ENCODE data around the gene GABRD.
"Not testable (repeated sequence)": the region's sequence is repeated elsewhere in the genome, so short reads cannot be mapped to it uniquely, and the experiment has no call there.

GABRD gene

DNA sequence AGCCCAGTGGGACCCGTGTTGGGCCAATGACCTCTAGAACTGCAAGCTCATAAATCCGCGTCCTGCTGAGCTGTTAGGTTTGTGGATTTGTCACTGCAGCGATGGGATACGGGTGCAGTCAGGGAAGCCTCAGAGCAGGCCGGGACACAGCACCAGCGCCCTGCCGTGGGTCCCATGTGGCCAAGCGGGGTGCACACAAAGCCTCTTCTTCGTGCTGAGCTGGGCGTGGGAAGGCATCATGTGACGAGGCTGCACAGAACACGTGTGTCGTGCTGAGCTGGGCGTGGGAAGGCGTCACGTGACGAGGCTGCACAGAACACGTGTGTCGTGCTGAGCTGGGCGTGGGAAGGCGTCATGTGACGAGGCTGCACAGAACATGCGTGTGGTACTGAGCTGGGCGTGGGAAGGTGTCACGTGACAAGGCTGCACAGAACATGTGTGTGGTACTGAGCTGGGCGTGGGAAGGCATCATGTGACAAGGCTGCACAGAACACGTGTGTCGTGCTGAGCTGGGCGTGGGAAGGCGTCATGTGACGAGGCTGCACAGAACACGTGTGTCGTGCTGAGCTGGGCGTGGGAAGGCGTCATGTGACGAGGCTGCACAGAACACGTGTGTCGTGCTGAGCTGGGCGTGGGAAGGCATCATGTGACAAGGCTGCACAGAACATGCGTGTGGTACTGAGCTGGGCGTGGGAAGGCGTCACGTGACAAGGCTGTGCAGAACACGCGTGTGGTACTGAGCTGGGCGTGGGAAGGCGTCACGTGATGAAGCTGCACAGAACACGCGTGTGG is 40.3 kb upstream of the GABRD start:
- H3K27me3 ChIP-seq (ENCODE audit: control insufficient read depth, insufficient read depth, low read length); H3K4me3 ChIP-seq (ENCODE audit: low read depth, low read length); H3K4me1 ChIP-seq (ENCODE audit: control insufficient read depth, insufficient read depth, low read length); H3K9ac ChIP-seq (ENCODE audit: low read depth, low read length); H3K36me3 ChIP-seq (ENCODE audit: control insufficient read depth, insufficient read depth, low read length); H3K9me3 ChIP-seq (ENCODE audit: control insufficient read depth, insufficient read depth, low read length): not testable (repeated sequence)

DNA sequence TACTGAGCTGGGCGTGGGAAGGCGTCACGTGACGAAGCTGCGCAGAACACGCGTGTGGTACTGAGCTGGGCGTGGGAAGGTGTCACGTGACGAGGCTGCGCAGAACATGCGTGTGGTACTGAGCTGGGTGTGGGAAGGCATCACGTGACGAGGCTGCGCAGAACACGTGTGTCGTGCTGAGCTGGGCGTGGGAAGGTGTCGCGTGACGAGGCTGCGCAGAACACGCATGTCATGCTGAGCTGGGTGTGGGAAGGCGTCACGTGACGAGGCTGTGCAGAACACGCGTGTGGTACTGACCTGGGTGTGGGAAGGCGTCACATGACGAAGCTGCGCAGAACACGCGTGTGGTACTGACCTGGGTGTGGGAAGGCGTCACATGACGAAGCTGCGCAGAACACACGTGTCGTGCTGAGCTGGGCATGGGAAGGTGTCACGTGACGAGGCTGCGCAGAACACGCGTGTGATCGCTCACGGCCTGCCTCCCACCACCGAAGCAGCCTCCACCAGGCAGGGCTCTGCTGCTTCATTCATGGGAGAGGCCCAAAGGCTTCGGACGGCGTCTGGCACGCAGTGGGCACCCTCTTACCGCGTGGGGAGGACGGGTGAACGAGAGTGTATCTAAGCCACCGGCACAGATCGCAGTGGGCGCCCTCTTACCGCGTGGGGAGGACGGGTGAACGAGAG is 39.5 kb upstream of the GABRD start:
- no peak overlapping the region for H3K4me3 ChIP-seq (ENCODE audit: low read depth, low read length)
- no peaks in the 10 kb centered on the region for H3K36me3 ChIP-seq (ENCODE audit: control insufficient read depth, insufficient read depth, low read length)
- no peak overlapping the region for H3K9ac ChIP-seq (ENCODE audit: low read depth, low read length)
- H3K4me1 ChIP-seq (ENCODE audit: control insufficient read depth, insufficient read depth, low read length) = no peaks in the 10 kb centered on the region
- H3K27me3 ChIP-seq (ENCODE audit: control insufficient read depth, insufficient read depth, low read length) = no peaks in the 10 kb centered on the region
- no peaks in the 10 kb centered on the region for H3K9me3 ChIP-seq (ENCODE audit: control insufficient read depth, insufficient read depth, low read length)

DNA sequence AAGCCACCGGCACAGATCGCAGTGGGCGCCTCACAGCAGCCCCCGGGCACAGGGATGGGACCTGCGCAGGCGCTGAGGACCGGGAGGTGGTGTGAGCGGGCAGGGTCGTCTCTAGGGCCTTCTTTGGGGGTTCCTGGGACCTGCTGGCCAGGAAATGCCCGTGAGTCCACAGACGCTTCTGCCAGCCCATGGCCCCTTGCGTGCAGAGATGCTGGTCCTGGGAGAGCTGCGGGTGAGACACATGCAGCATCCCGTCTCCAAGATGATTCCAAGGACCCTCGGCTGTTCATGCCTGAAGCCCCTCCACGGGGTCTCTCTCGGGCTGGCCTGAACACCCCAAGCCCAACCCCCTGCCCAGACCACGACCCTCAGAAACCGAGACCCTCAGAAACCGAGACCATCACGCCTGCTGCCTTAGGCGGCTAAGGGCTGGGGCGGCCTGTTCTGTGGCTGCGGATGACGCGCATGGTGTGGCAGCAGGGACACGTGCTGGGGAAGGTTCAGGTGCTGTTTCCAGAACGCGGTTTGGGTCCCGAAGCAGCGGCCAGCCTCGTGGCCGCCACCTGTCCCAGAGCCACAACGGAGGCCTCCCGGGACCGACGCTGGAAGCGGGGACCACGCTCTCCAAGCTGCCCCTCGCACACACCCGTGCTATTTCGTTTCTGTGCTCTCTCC is 38.5 kb upstream of the GABRD start:
- no peaks in the 10 kb centered on the region for H3K9me3 ChIP-seq (ENCODE audit: control insufficient read depth, insufficient read depth, low read length)
- H3K4me1 ChIP-seq (ENCODE audit: control insufficient read depth, insufficient read depth, low read length) = no peaks in the 10 kb centered on the region

DNA sequence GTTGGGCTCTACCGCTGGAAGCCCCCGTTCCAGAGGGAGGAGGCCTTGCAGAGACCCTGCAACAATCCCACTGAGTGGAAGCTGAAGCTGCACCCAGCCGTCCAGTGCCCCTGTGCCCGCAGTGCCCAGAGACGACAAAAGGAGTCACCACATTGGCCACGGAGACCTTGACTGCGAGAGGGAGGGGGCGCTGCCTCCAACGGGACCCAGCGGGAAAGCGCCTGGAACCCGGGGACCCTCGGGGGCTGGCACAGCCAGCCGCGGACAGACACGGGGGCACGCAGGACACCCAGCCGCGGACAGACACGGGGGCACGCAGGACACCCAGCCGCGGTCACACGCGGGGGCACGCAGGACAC is 38.0 kb upstream of the GABRD start:
- Histone ChIP-seq H3K27me3 (ENCODE audit: control insufficient read depth, insufficient read depth, low read length) (no peaks in the 10 kb centered on the region), H3K9ac (ENCODE audit: low read depth, low read length) (no peak overlapping the region), H3K4me1 (ENCODE audit: control insufficient read depth, insufficient read depth, low read length) (no peaks in the 10 kb centered on the region), H3K4me3 (ENCODE audit: low read depth, low read length) (no peak overlapping the region), H3K36me3 (ENCODE audit: control insufficient read depth, insufficient read depth, low read length) (no peaks in the 10 kb centered on the region), H3K9me3 (ENCODE audit: control insufficient read depth, insufficient read depth, low read length) (no peaks in the 10 kb centered on the region)

More for the DNA sequence above, 38.5 kb upstream of the GABRD start:
- Histone ChIP-seq H3K27me3 (ENCODE audit: control insufficient read depth, insufficient read depth, low read length) (no peaks in the 10 kb centered on the region), H3K9ac (ENCODE audit: low read depth, low read length) (no peak overlapping the region), H3K36me3 (ENCODE audit: control insufficient read depth, insufficient read depth, low read length) (no peaks in the 10 kb centered on the region), H3K4me3 (ENCODE audit: low read depth, low read length) (no peak overlapping the region)

DNA sequence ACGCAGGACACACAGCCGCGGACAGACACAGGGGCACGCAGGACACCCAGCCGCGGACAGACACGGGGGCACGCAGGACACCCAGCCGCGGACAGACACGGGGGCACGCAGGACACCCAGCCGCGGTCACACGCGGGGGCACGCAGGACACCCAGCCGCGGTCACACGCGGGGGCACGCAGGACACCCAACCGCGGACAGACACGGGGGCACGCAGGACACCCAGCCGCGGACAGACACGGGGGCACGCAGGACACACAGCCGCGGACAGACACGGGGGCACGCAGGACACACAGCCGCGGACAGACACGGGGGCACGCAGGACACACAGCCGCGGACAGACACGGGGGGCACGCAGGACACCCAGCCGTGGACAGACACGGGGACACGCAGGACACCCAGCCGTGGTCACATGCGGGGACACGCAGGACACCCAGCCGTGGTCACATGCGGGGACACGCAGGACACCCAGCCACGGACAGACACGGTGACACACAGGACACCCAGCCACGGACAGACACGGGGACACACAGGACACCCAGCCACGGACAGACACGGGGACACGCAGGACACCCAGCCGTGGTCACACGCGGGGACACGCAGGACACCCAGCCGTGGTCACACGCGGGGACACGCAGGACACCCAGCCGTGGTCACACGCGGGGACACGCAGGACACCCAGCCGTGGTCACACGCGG is 37.4 kb upstream of the GABRD start:
- not testable (repeated sequence) for H3K9me3 ChIP-seq (ENCODE audit: control insufficient read depth, insufficient read depth, low read length); H3K4me1 ChIP-seq (ENCODE audit: control insufficient read depth, insufficient read depth, low read length); H3K27me3 ChIP-seq (ENCODE audit: control insufficient read depth, insufficient read depth, low read length); H3K9ac ChIP-seq (ENCODE audit: low read depth, low read length); H3K4me3 ChIP-seq (ENCODE audit: low read depth, low read length); H3K36me3 ChIP-seq (ENCODE audit: control insufficient read depth, insufficient read depth, low read length)

DNA sequence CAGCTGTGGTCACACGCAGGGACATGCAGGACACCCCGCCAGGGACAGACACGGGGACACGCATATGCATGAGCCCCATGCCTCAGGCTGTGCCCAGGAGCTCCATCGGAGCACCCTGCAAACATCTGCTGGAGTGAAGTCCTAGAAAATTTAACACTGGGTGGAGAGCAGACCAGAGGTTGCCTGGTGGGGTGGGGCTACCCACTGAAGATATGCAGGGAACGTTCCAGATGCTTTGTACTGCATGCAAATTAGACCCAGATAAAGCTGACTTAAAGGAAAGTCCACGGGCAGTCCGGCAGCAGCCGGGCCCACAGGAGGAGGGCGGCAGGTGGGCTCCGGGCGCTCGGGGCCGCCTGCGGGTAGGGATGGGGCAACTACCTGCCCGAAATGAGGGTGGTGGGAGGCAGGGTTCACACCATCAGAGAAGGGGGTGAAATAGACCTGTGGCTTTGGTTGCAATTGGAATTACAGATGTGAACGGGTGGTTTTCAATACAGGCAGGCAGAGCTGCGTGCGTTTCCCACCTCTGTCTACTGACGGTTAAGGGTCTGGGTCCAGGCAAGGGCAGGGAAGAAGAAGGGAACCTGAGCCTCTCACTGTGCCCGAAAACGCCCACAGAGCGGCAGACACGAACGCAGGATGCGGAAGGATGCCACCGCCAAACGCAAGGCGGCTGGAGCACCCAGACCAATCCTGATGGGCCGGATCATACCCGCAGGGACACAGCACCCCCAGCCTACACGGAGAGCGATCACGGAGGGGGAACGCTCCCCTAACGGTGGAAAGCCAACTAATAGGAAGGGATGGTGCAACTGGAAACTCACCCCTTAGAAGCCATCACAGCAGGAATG is 36.5 kb upstream of the GABRD start:
- Histone ChIP-seq H3K9me3 (ENCODE audit: control insufficient read depth, insufficient read depth, low read length) (no peaks in the 10 kb centered on the region), H3K36me3 (ENCODE audit: control insufficient read depth, insufficient read depth, low read length) (no peaks in the 10 kb centered on the region), H3K4me1 (ENCODE audit: control insufficient read depth, insufficient read depth, low read length) (no peaks in the 10 kb centered on the region), H3K4me3 (ENCODE audit: low read depth, low read length) (no peak overlapping the region), H3K27me3 (ENCODE audit: control insufficient read depth, insufficient read depth, low read length) (no peaks in the 10 kb centered on the region), H3K9ac (ENCODE audit: low read depth, low read length) (no peak overlapping the region)

DNA sequence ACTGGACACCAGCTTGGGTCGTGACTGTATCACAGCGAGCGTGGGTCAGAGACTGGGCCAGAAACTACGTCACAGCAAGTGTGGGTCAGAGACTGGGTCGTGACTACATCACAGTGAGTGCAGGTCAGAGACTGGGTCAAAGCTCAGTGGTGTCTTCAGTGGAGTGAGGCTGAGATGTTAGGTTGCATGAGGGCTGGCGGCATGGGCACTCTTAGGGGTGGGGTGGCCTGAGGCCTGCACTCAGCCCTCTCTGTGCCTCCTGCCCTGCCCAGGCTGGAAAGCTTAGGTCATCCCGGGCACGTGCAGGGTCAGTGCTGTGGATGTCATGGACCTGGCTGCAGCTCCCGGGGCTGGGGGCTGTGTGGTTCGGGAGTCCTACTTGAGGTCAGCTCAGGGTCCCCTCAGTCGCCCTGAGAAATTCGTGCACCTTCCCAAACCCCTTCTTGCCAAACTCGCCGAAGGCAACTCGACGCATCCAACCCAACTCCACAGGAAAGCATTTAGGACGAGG is 34.5 kb upstream of the GABRD start:
- H3K9me3 ChIP-seq (ENCODE audit: control insufficient read depth, insufficient read depth, low read length) = no peaks in the 10 kb centered on the region
- no peak overlapping the region for H3K9ac ChIP-seq (ENCODE audit: low read depth, low read length)
- no peaks in the 10 kb centered on the region for H3K27me3 ChIP-seq (ENCODE audit: control insufficient read depth, insufficient read depth, low read length)
- H3K4me1 ChIP-seq (ENCODE audit: control insufficient read depth, insufficient read depth, low read length) = no peaks in the 10 kb centered on the region
- no peaks in the 10 kb centered on the region for H3K36me3 ChIP-seq (ENCODE audit: control insufficient read depth, insufficient read depth, low read length)
- no peak overlapping the region for H3K4me3 ChIP-seq (ENCODE audit: low read depth, low read length)

DNA sequence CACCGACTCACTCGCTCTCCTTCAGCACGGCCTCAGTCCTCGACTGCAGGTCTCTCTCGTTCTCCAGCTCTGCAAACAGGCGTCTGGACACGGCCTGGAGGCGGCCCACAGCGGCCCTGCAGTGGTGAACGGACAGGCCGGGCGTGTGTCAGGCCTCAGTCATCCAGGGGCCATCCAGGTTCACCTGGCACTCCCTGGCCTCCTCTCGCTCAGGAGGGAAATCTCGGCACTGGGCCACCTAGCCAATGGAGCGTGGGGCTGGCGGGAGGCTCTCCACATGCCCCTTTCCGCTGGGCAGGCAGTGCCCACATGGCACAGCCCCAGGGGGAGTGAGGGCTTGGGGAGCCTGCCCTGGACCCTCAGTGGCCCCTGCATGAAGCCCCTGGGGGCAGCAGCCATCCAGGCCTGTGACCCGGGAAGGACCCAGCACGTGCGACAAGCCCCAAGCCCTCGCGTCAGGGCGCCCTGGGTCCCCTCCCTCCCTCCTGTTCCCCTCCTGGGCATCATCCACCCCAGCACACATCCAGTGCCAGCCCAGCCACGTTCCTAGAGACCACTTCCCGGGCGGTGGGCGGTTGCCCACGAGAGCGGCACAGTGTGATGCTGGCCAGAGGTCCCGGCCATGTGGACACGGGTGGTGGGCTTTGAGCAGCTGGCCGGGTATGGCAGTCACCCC is 33.6 kb upstream of the GABRD start:
- no peaks in the 10 kb centered on the region for H3K27me3 ChIP-seq (ENCODE audit: control insufficient read depth, insufficient read depth, low read length)
- no peaks in the 10 kb centered on the region for H3K4me1 ChIP-seq (ENCODE audit: control insufficient read depth, insufficient read depth, low read length)
- H3K9ac ChIP-seq (ENCODE audit: low read depth, low read length) = no peak overlapping the region
- H3K36me3 ChIP-seq (ENCODE audit: control insufficient read depth, insufficient read depth, low read length) = no peaks in the 10 kb centered on the region
- H3K9me3 ChIP-seq (ENCODE audit: control insufficient read depth, insufficient read depth, low read length) = no peaks in the 10 kb centered on the region
- no peak overlapping the region for H3K4me3 ChIP-seq (ENCODE audit: low read depth, low read length)

DNA sequence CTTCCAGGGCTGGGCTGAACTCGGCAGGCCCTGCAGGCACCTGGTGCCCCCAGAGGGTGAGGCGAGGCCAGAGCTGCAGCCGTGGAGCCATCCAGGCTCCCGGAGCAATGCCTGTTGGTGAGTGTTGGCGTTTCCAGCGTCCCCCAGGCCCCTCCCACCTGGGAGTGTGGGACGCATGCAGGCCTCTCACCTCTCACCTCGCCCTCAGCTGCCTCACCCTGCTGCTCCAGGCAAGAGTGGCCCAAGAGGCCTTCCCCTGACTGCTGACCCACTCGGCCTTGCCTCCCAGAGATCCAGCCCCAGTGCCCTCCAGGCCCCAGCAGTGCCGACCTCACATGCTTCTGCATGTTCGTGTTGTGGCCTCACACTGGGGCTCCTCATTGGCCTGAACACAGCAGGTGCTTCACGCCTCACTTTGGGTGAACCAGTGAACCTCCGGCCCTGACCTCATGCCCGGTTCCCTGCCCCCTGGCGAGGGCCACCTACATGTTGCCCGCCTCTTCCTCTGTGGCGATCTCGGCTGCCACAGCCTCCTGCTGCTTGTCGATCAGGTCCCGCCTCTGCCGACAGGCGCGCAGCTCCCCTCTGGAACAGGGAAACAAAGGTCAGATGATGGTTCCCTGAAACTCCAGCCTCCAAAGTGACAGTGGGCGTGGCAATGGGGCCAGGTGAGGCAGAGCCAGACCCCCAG is 32.5 kb upstream of the GABRD start:
- Histone ChIP-seq H3K9ac (ENCODE audit: low read depth, low read length) (no peak overlapping the region), H3K4me3 (ENCODE audit: low read depth, low read length) (no peak overlapping the region), H3K27me3 (ENCODE audit: control insufficient read depth, insufficient read depth, low read length) (no peaks in the 10 kb centered on the region), H3K9me3 (ENCODE audit: control insufficient read depth, insufficient read depth, low read length) (no peaks in the 10 kb centered on the region), H3K4me1 (ENCODE audit: control insufficient read depth, insufficient read depth, low read length) (no peaks in the 10 kb centered on the region), H3K36me3 (ENCODE audit: control insufficient read depth, insufficient read depth, low read length) (no peaks in the 10 kb centered on the region)

DNA sequence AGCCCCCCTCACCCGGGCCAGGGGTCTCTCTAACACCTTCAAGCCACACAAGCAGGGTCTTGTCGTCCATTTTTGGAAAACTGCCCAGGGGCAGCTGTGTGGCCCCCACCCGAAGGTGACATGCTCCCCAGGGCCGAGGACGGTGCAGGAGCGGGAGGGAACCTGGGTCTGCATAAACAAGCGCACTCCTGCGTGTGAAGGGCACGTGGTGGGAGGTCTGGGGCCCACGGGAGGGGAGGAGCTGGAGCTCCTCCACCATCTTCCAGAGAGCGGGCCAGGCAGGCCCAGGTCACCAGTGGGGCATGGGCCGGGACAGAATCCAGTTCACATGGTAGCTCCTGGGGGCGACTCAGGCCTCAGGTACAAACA is 32.0 kb upstream of the GABRD start:
- Histone ChIP-seq H3K9me3 (ENCODE audit: control insufficient read depth, insufficient read depth, low read length) (no peaks in the 10 kb centered on the region), H3K4me3 (ENCODE audit: low read depth, low read length) (no peak overlapping the region), H3K27me3 (ENCODE audit: control insufficient read depth, insufficient read depth, low read length) (no peaks in the 10 kb centered on the region), H3K4me1 (ENCODE audit: control insufficient read depth, insufficient read depth, low read length) (no peaks in the 10 kb centered on the region), H3K36me3 (ENCODE audit: control insufficient read depth, insufficient read depth, low read length) (no peaks in the 10 kb centered on the region), H3K9ac (ENCODE audit: low read depth, low read length) (no peak overlapping the region)

Data from iPS-15b (cell line).